ENCODE data around the gene SHROOM3.
"Not testable (repeated sequence)": the region's sequence is repeated elsewhere in the genome, so short reads cannot be mapped to it uniquely, and the experiment has no call there.

SHROOM3 gene

GRCh38 chr4:76716020-76716419 is 281.0 kb downstream of the SHROOM3 start:
- DNase-seq (ENCODE audit: low spot score) (no peak), FAIRE-seq (no peak)

GRCh38 chr4:76716658-76717057 is 281.6 kb downstream of the SHROOM3 start:
- no peak for FAIRE-seq
- DNase-seq (ENCODE audit: low spot score): no peak

GRCh38 chr4:76717431-76717830 is 282.4 kb downstream of the SHROOM3 start:
- DNase-seq (ENCODE audit: low spot score): no peak
- FAIRE-seq: no peak

GRCh38 chr4:76718021-76718420 is 283.0 kb downstream of the SHROOM3 start:
- no peak for FAIRE-seq

GRCh38 chr4:76718831-76719230 is 283.8 kb downstream of the SHROOM3 start:
- FAIRE-seq (no peak), DNase-seq (ENCODE audit: low spot score) (no peak)

More at GRCh38 chr4:76718021-76718420, 283.0 kb downstream of the SHROOM3 start:
- DNase-seq (ENCODE audit: low spot score): no peak

- no peak for FAIRE-seq
- DNase-seq (ENCODE audit: low spot score): no peak
Observed at GRCh38 chr4:76720121-76720520, 285.1 kb downstream of the SHROOM3 start.

DNA sequence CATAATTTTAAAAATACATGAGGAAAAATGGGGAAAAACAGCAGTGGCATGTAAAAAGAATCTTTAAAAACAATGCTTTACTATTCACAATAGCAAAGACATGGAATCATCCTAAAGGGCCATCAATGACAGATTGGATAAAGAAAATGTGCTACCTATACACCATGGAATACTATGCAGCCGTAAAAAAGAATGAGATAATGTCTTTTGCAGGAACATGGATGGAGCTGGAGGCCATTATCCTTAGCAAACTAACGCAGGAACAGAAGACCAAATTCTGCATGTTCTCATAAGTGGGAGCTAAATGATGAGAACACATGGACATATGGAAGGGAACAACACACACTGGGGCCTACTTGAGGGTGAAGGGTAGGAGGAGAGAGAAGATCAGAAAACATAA is 287.1 kb downstream of the SHROOM3 start:
- not testable (repeated sequence) for DNase-seq (ENCODE audit: low spot score); FAIRE-seq

- FAIRE-seq (no peak), DNase-seq (ENCODE audit: low spot score) (no peak)
Observed at GRCh38 chr4:76722838-76723237, 287.8 kb downstream of the SHROOM3 start.

DNA sequence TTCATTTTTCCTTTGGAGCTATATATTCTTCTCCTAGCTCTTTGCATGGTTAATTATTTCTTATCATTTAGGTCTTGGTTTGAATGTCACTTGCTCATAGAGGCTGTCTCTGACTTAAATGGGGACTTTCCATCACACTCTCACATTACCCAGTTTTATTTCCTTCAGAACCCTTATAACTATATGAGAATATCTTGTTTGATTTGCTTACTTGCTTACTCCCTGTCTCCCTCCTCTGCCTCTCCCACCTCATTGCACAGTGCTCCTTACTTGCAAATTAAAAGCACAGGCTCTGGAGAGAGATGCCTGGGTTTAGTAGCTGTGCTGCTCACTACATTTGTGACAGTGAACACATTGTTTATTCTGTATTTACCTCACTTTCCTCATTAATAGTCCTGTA is 288.3 kb downstream of the SHROOM3 start:
- FAIRE-seq: no peak
- DNase-seq (ENCODE audit: low spot score): peak; percentile 32

DNA sequence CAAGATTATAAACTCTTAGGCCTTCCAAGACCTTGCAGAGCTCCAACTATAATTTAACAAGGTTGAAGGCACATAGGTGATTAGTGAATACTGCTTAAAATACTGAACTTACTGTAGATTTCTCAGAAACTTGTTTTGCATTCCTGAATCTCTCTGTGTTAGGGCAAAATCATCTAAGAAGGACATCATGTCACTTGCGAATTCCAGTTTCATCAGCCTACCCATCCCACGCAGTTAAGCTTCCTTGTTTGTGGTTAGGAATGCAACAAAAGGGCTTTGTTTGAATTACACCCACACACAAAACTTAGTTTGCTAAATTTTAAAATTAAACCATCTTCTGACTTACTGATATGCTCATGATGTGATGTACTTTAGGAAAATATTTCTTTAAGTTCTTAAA is 288.9 kb downstream of the SHROOM3 start:
- DNase-seq (ENCODE audit: low spot score): peak; percentile 59
- peak; percentile 67 for FAIRE-seq

GRCh38 chr4:76725039-76725438 is 290.0 kb downstream of the SHROOM3 start:
- no peak for DNase-seq (ENCODE audit: low spot score)

DNA sequence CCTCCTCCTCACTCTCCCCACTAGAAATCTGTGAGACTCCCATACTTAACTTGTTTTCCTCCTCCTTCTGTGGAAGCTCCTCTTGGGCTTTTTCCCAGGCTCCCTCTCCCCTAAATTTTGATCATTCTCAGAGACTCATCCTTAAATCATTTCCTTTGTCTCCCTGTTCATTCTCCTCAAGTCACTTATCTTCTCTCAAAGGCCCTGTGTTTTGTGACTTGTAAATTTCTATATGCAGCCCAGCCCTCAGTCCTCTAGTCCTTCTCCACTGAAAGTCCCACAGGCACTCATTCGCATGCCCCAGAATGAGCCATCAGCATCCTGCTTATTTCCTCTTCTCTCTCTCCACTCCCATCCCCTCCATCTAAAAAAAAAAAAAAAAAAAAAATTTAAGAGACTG is 291.1 kb downstream of the SHROOM3 start:
- DNase-seq (ENCODE audit: low spot score) (no peak), FAIRE-seq (no peak)

More at GRCh38 chr4:76725039-76725438, 290.0 kb downstream of the SHROOM3 start:
- no peak for FAIRE-seq

- FAIRE-seq: no peak
Observed at GRCh38 chr4:76726631-76727030, 291.6 kb downstream of the SHROOM3 start.

GRCh38 chr4:76727934-76728333 is 292.9 kb downstream of the SHROOM3 start:
- not testable (repeated sequence) for FAIRE-seq

More at GRCh38 chr4:76726631-76727030, 291.6 kb downstream of the SHROOM3 start:
- no peak for DNase-seq (ENCODE audit: low spot score)

GRCh38 chr4:76729460-76729859 is 294.4 kb downstream of the SHROOM3 start:
- FAIRE-seq: no peak
- DNase-seq (ENCODE audit: low spot score): no peak

More at GRCh38 chr4:76727934-76728333, 292.9 kb downstream of the SHROOM3 start:
- DNase-seq (ENCODE audit: low spot score): not testable (repeated sequence)

- no peak for FAIRE-seq
- DNase-seq (ENCODE audit: low spot score): no peak
Observed at GRCh38 chr4:76729980-76730379, 295.0 kb downstream of the SHROOM3 start.

GRCh38 chr4:76732246-76732645 is 297.2 kb downstream of the SHROOM3 start:
- no peak for FAIRE-seq
- DNase-seq (ENCODE audit: low spot score): no peak

DNA sequence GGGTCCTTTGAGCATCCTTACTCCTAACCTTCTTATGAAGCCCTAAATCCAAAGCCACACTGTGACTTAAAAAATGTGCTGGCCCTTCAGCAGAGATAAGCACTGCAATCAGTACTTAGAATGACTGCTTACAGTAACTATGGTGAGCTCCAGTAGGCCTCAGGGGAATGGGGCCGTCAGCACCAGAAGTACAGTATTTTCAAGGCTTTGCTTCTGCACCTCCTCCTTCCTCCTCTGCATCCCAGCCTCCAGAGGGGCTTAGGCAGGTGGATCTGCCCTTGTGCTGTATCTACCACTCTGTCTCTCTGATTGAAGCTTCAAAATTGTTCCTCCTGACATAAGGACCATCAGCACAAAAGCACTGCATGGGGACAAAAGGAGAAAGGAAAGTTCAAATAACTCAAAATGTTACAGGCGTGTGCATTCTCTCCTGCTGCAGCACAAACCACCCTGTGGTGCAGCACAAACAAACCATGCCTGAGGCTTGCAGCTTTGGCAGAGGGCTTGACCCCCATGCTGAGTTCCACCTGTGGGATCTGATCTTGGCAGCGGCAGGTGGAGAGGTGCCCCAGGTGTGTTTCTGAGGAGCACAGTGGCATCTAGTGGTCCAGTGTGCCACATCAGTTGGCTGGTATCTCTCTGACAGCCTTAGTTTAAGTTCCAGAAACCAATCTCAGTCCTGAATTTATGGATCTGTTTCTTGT is 298.2 kb downstream of the SHROOM3 start:
- DNase-seq (ENCODE audit: low spot score) (no peak), FAIRE-seq (no peak)

- DNase-seq (ENCODE audit: low spot score): no peak
- FAIRE-seq: no peak
Observed at GRCh38 chr4:76736414-76736813, 301.4 kb downstream of the SHROOM3 start.

GRCh38 chr4:76737180-76737579 is 302.2 kb downstream of the SHROOM3 start:
- DNase-seq (ENCODE audit: low spot score): no peak
- no peak for FAIRE-seq

- no peak for FAIRE-seq
Observed at GRCh38 chr4:76737771-76738085, 302.7 kb downstream of the SHROOM3 start.

GRCh38 chr4:76738086-76738931 is 303.3 kb downstream of the SHROOM3 start:
- FAIRE-seq (no peak), DNase-seq (ENCODE audit: low spot score) (no peak)

More at GRCh38 chr4:76737771-76738085, 302.7 kb downstream of the SHROOM3 start:
- no peak for DNase-seq (ENCODE audit: low spot score)
